ENCODE data around the gene WDFY1.

Gene WDFY1

GRCh38 chr2:223929571-223930102 lies 15.5 kb downstream of the WDFY1 start:
- DNase-seq, result peak; percentile 35

DNA sequence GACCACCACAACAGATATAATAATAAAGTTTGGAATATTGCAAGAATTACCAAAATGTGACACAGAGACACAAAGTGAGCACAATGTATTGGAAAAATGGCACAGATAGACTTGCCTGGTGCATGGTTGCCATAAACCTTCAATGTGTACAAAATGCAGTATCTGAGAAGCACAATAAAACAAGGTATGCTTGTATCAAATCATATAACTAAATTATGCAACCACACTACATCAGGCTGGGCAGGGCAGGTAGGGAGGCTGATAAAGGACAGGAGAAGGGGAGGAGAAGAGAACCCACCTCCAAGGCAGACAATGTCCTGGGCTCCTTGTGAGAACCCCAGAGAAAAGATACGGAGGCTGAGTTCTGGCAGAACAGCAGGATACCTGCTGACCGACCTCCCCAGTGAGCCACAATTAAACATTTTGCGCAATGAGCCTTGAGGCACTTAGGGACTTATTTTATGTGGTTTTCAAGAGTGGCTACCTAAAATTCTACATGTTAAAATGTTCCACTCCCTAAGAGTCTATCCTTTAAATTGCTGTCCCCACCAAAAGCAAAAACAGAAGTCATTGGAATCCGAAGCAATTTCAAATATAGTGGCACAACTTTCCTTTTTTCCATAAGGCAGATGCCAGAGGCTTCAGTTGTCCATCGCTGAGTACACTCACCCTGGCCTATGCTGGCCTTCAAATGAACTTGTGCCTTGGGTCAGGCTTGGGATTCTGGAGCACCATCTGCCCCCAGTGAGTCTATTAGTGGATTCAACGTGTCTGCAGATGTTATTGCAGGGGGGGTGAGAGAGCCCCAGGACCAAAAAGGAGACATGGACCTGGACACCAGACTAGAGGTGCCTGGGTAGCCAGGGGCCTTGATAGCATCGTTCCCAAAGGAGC lies 16.8 kb downstream of the WDFY1 start:
- DNase-seq, result no peak

DNA sequence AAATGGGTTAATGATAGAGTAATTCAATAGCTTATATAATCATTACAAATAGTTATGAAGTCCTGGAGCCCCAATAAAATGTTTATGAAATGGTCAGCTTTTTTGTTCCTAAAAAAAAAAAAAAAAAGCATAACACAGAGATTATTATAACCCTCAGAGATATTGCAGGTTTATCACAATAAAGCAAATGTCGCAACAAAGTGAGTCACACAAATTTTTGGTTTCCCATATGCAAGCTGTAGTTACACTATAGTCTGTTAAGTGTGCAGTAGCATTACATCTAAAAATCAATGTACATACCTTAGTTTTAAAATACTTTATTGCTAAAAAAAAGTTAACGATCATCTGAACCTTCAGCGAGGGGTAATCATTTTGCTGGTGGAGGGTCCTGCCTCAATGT lies 20.0 kb downstream of the WDFY1 start:
- DNase-seq, result no peak

DNA sequence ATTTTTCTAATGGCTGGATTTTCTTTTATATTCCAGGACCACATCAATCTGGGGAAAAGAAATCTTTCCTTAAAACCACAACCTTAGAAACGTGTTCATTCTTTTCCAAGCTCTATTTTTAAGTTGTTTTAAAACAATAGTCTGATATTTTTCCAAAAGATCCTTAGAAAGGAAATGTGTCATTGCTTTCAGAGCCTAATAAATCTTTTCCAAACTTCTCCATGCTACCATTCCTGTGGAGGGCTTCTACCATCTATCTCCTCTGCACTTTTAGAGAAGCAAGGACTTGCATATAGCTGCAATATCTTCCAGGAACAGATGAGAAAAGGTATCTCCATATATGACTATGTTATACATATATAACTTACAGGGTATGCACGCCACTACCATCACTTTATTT lies 21.2 kb downstream of the WDFY1 start:
- no peak for DNase-seq

- no peak for DNase-seq
Observed at GRCh38 chr2:223922308-223922707, 22.8 kb downstream of the WDFY1 start.

DNA sequence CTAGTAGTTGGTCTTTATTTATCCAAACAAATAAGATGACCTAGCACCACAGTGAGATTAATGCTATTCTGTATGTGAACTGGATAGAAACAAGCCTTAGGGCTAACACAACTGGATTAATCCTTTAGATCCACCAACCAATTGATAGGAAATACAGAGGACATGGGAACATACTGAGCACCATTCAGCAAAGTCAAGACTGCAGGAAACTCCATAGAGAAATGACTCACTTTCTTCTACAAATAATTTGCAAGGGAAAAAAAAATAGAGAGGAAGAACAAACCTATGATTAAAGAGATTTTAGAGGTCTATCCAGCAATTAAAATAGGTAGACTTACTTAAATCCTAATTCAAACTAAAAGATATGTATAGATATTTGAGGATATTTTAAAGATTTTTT lies 23.9 kb downstream of the WDFY1 start:
- DNase-seq, result no peak

GRCh38 chr2:223920109-223920508 lies 25.0 kb downstream of the WDFY1 start:
- no peak for DNase-seq

DNA sequence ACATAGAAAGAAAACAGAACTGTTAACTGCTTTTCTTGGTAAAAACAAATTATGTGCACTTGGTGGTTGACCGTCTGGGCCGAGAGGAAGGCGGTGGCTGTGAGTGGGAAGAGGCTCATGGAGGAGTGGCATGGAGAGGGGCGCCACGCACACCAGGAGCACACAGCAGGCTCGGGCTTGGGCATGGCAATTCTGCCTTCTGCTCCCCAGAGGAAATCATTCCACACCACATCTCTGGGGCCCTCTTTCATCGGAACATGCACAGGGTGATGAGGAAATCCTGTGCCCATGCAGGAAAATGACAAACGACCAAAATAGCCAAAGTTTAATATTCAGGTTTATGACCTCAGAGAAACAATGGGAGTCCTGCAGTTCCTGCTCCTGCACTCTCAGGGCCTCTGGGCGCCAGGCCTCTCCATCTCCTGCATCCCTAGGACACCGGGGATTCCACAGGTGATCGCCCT lies 26.4 kb downstream of the WDFY1 start:
- DNase-seq, result peak; percentile 58

GRCh38 chr2:223916181-223916920 lies 28.8 kb downstream of the WDFY1 start:
- DNase-seq, result no peak

GRCh38 chr2:223915071-223915470 lies 30.1 kb downstream of the WDFY1 start:
- no peak for DNase-seq

GRCh38 chr2:223914324-223914723 lies 30.8 kb downstream of the WDFY1 start:
- DNase-seq, result no peak

DNA sequence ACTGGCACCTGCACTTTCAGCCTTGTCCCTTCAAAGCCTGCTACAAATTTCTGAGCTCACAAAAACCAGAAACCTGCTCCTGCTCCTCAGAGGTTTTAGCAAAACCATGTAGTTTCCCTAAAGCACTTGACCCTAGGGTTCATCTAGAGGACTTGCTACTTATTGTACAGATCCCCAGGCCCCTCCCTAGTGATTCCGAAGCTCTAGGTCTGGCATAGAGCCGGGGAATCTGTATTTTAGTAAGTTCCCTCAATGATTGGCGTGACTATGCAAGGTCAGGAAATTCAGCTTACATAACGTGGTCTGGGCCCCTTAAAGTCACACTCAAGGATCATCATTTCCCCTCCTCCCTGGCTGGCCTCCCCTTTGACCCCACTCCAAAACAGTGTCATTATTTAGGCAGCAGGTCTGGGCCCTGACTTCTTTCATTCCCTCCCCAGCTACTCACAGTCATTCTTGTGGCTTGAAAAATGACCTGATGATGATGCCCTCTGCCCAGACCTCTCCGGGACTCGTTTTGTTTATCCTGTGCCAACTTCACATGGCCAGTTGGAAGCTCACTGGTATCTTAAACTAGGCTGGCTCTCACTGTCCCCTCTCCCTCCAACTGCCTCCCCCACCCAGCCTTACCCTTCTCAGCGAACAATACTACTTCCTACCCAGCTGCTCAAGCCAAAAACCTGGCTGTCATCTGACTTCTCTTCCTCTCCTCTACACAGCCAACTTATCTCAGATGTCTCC lies 36.0 kb downstream of the WDFY1 start:
- DNase-seq, result no peak

DNA sequence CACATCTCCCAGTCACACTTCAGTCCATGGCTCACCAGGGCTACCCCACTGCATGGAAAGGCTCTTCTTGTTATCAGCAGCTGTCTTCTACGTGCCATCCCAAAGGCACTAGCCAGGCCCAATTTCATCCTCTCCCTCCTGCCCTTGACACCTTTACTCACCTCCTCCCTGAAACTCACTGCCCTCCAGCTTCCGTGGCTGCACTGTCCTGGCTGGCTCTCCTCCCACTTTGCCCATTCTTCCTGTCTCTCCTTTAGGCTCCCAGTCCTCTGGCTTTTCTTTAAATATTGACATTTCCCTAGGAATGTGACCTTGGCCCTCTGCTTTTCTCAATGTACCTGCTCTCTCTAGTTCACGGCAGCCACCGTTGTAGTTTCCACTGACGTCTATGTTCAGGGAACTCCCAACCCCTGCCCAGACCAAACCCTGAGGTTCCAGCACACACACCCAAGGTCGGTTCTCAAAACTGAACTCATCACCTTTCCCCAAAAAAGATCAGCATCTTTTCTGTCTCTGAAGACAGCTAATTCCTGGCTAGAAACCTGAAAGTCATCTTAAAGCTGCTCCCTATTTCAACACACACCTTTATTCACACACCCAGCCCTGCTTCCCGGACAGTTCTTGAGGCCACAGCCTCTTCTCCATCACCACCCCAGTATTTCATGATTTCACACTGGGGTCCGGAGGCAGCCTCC lies 36.7 kb downstream of the WDFY1 start:
- DNase-seq, result no peak

GRCh38 chr2:223905996-223906395 lies 39.1 kb downstream of the WDFY1 start:
- no peak for DNase-seq

- DNase-seq, result no peak
Observed at GRCh38 chr2:223901854-223902253, 43.3 kb downstream of the WDFY1 start.

DNA sequence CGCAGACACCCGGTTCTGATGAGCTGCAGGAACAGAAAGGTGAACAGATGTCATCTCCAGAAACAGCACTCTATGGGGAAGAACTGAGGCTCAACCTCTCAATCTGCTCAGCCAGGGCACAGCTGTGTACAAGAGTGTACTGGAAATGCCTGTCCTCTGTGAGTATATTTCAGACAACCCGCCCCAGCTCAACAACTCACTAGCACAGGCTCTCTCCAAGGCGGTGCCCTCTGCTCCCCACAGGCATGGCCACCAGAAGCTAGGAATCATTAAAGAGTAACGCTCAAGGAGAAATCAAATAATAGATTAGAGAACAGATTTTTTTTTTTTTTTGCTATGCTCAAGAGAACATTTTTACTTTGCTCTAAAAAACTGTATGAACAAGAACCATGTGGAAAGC lies 43.8 kb downstream of the WDFY1 start:
- DNase-seq, result no peak

GRCh38 chr2:223900531-223900930 lies 44.6 kb downstream of the WDFY1 start:
- DNase-seq, result no peak

- DNase-seq, result no peak
Observed at GRCh38 chr2:223900066-223900465, 45.1 kb downstream of the WDFY1 start.

DNA sequence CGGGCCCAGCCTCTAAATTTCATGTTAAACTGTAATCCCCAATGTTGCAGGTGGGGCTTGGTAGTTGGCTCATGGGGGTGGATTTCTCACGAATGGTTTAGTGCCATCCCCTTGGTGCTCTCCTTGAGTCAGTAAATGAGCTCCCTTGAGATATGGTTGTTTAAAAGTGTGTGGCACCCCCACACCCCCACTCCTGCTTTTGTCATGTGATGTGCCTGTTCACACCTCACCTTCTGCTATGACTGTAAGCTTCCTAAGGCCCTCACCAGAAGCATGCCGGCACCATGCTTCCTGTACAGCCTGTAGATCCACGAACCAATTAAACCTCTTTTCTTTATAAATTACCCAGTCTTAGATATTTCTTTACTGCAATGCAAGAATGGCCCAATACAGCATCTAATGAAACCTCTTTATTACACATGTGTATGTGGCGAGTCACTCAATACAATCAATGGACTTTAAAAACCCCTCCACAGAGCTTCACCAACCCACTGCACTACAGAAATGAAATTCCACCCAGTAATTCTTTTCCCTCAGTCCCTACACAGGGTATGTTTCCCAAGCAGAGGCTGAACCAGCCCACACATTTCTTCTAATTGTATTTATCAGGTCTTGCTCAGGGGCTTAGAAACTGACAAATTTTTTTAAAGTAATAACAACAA lies 47.3 kb downstream of the WDFY1 start:
- no peak for DNase-seq

DNA sequence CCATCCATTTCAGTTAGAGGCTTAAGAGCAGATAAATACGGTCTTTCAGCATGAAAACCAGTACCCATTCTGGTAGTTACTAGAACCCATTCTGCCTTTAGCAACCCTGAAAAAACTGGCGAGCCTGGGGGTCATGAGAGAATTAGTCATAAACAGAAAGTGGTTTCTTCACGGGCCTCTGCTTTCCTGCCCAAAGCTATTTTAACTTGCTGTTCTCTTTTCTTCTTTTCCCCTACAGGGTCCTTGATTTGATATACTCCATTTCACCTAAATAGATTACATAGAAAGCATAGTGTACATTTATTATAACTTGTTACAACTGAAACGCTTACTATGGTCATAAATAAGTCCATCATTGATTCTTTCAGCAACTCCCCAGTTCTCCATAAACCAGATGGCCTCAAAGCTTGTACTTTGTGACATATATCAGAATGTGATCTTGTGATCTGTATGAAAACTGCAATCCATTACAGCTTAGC lies 48.3 kb downstream of the WDFY1 start:
- DNase-seq, result peak; percentile 16

- no peak for DNase-seq
Observed at GRCh38 chr2:223894968-223895367, 50.2 kb downstream of the WDFY1 start.

- DNase-seq, result no peak
Observed at GRCh38 chr2:223894009-223894408, 51.1 kb downstream of the WDFY1 start.
